DMS 273 (cell line): Measurements from ENCODE around the gene ELL2.
A peak's percentile ranks its signal among the peaks of the same experiment; 100 is the strongest.

Experiments
- DNase-seq: peaks from one replicate; lab custom pipeline; 2025; ENCODE audit not compliant: unreplicated experiment; lab: John Stamatoyannopoulos, UW

The ELL2 gene

DNA sequence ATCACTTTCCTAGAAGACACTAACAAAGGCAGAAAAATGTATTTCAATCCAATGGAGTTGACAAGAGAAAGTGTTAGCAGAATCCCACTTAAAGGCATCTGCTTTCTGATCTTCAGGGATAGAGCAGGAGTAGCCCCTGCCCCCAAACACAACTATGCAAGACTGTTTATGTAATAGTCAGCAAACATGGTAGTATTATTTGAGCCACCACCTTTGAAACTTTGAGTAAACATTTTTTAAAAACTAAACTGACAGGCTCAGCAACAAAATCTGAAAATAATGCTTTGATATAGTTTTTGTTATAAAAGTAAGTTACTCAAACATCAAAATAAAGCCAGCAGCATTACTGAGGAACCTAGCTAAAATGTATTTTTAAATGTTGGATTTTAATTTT, 4.8 kb downstream of the ELL2 start:
- DNase-seq: no peak

DNA sequence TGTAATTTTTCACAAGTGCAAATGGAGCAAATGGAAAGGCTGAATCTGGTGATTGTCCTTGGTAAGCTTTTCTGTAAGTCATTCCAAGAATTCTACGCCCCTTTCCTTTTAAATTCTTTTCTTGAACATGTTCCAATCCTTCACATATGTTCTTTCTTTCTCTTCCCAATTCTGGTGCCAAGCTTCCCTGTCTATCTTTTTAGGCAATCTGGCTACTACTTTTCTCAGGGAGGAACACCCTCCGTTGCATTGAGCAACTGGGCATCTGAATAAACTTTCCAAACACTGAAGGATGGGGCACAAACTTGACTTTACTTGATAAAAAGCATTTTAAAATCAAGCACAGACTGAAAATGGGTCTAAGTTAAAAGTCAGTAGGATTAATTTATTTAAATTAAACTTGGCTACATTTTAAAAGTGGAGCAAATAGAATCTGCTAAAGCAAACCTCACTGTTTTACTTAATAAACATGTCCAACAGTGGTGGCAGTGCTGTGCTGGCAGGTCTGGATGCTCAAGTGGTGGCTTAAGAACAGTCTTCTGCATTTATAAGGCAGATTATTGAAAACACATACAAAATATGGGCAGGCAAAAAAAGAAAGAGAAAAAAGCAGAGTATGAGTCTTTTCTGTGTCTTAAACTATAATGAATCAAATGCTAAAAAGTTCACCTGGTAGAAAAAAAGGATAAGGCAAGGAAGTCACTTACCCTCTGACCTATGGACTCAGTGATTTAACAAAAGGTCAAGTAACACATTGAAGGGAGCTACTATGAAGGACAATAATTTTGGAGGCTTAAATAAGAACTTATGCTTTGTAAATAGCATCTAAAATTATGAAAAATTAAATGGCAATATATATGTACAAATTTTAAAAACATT, 5.4 kb downstream of the ELL2 start:
- peak; percentile 91 for DNase-seq

DNA sequence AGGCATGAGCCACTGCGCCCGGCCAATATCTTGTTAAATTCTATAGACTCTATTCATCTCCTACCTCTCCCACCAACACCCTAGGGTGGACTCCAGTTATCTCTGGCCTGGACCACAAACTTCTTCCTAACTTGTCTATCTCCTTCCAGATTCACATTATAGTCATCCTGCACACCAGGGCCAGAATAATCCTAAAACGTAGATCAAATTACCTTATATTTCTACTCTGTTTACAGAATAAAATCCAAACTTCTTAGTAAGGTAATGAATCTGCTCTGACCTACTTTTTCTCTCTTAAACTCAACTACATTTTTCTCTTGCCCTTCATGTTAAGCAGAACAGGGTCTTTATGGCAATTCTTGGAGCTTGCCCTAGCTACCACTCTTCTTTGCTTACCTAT, 6.9 kb downstream of the ELL2 start:
- no peak for DNase-seq

DNA sequence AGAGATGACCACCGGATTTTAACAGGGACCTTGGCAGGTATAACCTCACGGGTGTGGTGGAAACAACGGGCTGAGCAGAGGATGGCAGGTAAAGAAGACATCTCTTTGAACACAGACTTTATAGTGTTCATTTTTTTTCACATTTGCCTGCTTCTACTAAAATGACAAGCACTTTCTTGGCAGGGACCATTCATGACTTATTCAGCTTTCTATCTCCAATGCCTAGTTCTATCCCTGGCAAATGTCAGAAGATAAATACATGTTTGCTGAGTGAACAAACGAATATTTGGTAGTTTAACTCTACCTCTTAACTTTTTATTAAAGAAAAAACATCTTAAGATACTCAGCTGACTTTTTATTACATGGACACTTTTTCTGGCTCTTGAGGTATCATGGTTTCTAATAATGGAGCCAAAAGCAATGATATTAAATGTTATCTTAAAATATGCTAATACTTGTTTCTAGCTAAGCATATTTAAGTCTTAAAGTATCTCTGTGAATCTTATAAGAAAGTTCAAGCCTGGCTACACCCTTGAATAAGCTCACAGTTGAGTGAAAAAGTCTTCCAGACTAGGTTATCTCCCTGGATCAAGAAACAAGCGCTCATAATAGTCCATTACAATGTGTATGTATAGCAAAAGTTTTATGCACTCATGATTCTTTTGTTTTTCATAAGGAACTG, 8.5 kb downstream of the ELL2 start:
- no peak for DNase-seq

DNA sequence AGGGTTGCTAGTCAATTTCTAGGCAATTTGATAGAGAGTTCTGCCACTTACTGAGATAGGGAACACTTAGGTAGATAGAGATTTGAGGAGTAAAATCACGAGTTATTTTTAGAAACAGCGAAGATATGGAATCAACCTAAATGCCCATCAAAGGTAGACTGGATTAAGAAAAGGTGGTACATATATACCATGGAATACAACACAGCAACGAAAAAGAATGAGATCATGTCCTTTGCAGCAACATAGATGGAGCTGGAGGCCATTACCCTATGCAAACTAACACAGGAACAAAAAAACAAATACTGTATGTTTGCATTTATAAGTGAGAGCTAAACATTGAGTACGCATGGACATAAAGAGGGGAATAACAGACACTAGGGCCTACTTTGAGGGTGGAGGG, 9.7 kb downstream of the ELL2 start:
- no peak for DNase-seq

DNA sequence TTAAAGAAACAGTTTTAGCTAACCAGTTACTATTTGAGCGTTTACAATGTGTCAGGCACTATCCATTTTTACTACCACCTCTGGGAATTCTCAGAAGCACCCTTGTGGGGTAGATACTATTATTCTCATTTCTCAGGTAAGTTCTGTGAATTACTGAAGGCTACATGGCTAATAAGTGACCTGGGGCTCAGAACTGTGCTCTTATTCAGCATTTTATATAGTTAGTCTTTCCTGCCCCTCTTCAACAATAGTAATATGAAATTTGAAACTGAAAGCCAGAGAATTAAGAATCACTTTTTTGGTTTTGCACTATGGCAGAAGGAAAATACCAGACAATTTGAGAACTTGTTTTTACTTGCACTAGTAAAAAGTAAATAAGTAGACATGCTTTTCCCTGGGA, 11.8 kb downstream of the ELL2 start:
- no peak for DNase-seq

DNA sequence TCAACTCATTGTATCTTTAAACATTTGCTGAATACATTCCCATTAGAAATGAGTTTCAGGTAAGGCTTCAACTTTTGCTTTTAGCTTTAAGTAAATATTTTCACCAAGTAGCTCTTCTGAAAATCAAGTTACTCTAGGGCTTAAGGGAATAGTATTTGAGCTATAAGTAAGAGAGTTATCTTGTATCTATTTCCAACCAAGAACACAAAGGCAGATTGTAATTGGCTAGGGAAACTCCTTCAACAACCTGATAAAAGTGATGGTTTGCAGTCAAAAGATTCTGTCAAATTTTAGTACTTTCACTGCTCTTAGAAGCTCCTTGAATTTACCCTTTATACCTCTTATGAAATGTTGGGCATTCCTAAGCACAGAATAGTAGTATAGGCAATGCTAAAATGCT, 13.0 kb downstream of the ELL2 start:
- DNase-seq: no peak

DNA sequence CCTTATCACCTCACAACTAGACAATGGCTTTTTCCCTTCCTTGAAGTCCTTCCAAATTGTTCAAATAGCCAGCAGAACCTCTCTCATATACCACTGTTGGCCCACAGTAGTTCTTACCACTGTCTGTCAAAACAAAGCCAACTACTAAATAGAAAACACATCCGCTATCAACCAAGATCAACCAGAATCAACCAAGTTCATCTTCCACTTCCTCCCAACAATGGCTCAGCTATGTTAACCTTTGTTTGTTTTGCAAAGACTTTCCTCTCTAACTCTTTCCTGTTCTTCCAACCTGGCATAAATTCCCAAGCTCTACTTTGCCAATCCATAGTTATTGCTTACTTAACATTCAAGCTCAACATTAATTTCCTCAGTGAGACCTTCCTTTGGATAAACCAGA, 15.2 kb downstream of the ELL2 start:
- no peak for DNase-seq

DNA sequence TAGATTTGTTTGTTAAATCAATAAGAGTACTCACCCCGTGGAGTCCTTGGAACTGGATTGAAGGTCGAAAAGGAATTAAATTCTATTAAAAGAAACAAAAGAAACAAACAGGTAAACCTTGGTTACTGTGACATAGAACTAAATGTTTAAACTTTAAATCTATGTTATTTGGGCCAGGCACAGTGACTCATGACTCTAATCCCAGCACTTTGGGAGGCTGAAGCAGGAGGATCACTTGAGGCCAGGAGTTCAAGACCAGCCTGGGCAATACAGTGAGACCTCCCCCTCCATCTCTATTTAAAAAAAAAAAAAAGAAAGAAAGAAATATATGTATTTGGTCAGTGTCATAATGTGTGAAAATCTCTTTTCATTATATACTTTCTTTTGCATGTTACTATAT, 18.7 kb downstream of the ELL2 start:
- no peak for DNase-seq

DNA sequence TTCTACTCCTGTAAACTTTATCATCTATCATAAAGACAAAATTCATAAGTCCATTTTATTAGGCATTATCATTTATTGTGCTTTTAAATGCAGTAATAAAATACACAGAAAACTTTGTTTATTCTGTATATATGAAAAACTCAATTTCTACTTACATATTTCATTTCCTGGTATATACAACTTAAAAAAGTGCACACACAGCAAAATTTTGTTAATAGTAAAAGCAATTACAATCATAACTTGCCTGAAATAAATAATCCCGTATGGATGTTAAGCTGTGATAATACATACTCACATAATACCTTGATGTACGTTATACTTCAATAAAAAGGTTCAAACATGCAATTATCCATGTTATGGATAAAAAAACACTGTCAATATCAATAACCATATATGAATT, 19.2 kb downstream of the ELL2 start:
- no peak for DNase-seq

DNA sequence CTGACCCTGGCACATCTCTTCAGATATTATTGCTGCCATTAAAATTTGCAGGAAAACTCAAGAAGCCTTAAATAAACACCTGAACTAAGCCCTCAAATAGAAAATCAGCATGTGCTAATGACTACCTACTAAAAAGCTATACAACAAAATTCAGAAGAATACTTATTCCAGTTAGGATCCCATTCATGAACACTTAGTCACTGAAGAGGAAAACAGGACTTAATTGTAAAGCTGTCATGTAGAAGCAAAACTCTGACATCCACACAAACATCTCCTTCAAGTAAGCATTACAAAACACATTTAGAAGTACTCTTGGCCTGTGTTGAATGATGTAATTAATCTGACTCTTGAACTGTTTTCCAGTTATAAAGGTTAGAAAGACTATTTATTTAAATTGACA, 19.9 kb downstream of the ELL2 start:
- DNase-seq: no peak

DNA sequence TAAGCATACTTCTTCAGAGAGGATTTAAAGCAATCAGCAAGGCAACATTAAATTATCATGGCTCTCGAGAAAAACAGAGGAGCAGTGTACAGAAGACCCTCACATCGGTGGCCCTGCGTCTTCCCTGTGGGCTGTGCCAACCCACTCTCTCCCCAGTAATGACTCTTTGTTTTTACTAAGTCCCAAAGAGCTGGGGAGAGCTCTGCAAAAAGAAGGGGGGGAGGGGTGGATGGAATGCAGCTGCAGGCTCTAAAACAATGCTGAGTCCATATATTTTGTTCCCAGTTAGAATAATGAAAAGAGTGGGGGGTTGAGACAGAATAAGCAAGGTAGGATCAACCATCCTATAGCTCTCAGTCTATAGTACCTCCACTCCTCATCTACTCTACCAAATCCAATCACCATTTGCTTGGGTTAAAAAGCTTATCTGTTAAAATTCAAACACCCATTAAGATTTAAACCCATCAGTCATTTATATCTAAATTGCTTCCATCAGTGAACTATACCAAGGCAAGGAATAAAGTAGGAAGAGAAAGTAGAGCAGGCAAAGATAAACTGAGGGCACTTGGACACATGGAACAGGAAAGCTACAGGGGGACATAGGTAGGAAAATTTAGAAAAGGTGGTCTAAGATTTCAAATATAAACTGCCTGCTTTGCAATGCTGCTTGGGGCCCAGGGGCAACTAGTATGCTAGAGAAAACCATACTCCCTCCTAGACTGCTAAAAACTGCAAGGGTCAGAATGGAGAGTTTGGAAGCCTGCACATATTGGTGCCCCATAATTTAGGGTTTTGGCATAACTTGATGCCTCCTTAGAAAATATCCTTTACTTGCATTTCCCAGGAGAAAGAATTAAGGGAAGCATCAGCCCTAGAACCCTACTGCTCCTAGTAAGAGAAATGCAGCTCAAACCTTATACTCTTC, 20.6 kb downstream of the ELL2 start:
- no peak for DNase-seq

DNA sequence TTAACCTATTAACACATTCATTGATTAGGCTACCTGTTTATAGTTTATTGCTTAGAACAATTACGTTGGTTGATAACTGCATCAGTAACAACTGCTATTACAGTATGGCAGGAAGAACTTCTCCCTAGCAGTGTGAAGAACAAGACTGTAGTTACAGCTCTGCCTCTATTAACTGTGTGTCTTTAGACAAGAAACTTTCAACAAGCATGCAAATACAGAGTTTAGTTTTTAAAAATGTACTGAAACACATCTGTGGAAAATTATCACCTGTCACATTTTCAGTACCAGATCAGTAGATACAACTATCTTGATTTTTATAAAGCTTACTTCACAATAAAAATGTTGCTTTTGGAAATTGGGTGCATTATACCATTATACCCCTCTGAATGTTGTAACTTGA, 22.2 kb downstream of the ELL2 start:
- no peak for DNase-seq

DNA sequence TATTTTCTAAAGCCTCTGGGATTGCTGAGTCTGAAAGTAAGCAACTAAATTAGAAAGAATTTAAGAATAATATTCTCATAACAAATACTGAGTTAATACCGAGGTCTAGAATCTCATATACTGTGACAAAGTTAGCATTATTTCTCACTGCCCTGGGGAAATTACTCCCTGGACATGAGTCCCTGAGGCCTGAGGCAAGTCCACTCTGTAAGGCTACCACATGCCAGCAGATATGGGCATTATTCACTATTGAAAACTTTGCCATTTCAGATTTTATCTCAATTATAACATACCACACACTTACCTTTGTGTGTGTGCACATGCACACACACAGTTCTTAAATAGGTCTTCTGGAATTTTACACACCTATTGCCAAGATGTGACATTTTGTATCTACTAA, 22.9 kb downstream of the ELL2 start:
- DNase-seq: no peak

DNA sequence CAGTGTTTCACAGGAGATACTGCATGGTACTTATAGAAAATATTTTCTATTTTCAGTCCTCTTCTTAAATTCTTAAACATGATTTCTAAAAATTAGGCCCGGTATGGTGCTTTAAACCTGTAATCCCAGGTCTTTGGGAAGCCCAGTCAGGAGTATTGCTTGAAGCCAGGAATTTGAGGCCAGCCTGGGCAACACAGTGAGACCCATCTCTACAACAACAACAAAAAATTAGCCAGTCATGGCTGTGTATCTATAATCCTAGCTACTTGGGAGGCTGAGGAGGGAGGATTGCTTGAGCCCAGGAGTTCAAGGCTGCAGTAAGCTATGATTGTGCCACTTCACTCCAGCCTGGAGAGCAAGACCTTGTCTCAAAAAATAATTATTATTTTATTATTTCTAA, 23.3 kb downstream of the ELL2 start:
- no peak for DNase-seq

DNA sequence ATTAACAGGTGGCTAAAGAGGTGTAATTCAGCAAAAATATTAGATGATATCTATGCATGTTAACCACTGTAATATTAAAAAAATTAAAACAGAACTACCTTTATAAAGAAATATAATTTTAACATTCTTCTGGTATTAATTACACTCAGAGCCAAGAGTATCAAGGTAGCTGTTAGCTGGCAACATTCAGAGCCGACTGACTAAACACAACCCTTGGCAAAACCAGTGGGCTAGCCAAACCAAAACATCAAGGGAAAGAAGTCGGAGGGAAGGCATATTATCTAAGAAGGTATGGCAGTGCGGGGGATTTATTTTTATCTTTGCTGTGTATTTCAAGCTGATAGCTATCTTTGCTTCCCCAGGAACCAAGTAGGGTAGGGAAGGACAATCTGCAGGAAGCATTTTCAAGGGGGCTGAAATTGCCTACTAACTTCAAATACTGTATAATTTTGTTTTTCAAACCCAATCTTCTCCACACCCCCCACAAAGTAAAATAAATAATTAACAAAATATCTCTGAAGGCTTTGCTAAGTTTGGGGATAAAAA, 24.0 kb downstream of the ELL2 start:
- no peak for DNase-seq

DNA sequence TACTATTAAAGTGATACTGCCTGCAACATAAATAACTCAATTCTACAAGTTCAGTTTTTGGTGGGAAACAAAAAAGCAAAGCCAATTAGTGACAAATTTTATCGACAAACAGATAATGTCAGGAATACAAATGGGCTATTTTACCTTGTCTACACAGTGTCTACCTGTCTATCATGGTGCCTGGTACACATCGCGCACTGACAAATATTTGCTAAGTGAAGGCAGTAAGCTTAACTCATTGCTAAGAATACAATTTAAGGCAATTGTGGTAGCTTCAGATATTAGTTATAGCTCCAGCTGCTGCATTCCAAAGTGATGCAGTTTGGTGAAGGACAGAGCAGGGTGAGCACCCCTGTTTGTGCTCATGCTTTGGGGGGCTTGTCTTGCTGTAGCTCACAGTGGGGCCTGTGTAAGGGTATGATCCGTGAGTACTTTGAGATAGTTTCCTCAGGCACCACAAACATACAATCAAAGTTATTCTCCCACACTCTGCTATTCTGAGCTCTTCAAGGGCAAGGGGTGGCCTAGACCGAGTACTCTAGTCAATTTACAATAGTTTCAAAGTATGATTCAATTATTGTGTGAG, 24.7 kb downstream of the ELL2 start:
- no peak for DNase-seq

DNA sequence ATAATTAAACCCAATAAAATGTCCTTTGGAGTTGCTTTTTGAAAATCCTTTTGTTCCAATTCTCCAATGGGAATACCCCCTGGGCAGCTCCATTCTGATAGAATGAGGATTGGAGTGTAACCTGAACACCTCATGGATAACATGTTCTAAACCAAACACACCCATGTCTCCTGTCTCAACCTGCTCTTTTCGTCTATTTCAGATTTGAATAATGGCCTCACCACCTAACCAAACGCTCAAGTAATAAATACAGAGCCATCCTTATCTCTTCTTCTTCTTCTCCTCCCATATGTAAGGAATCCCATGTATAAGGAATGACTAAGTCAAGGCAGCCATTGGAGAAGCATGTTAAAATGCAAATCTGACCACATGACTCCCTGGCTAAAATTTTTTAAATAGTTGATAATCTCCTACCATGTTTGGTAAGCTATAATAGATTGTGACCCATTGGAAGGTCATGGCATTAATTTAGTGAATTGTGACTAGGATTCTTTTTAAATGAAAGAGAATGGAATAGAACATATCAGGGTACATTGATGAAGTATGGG, 26.0 kb downstream of the ELL2 start:
- no peak for DNase-seq

DNA sequence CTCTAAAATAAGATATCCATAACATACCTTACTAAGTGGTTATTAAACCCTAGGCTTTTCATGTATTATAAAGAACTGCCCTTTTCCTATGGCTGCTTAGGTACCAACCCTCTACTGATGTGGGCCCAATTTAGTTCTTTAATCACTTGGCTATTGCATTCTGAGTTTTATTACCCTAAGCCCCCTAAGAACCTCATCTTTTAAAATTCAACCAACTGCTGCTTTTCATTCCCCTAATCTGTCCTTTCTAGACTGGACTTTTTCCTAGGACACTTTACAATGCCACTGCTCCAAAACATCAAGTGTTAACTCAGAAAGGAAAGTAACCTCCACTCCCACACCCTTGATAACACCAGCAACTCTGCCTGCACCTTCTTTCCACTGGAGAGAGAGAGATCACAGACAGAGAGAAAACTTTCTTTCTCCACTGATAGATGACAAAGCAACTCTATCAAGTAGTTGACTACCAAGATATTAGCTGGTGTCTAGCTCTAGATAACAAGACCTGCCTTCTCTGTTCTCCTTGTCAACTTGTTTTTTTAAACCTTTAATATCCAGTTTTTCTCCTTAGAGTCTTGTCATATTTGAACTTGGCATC, 27.3 kb downstream of the ELL2 start:
- no peak for DNase-seq

DNA sequence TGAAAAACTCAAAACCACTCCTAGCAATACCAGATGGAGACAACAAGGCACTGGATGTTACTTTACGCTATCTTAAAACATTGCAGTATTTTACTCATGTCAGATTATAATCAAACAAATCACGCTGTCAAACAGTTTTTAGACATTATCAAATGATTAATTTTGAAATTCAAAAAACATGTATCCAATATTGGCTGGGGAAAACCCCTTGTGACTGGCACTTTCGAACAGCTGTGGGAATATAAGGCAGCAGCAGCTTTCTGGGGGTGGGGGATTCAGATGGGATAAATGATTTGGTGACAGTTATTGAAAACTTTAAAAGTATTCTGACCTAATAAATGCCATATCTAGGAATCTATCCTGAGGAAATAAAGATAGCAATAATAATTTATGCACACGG, 28.7 kb downstream of the ELL2 start:
- no peak for DNase-seq
